Pancreas (tissue), 10 donors: ENCODE measurements around the gene PRDM1. TPM values are rescaled to one million over a fixed set of nuclear protein-coding genes. Genes with fewer than 3 reads are reported as not detected.
A peak's percentile ranks its signal among the peaks of the same experiment; 100 is the strongest.

Source experiments
- ATAC-seq, 4 donors: fragments of 200-7000 bp; cut with Tn5 transposase; one replicate each; pipeline versions ENCODE4 v1.8.0 to v1.9.1; 2020; ENCODE audit warnings: mild to moderate bottlenecking in 4 of 4, moderate library complexity in 4 of 4
- DNase-seq, 6 donors: peaks; one replicate each; pipeline ENCODE4 v3.0.0-alpha.2; 2020
- FAIRE-seq: peaks from 2 replicates; lab custom pipeline; 2012; peaks lifted over from hg19 to GRCh38; lab: Jason Lieb, UNC
- H3K27ac ChIP-seq, 4 donors: fragments of 200-600 bp; sonication (generic); 1 replicate in 3 of 4; 2 replicates in 1 of 4; pipeline versions ENCODE4 v1.5.0 to v1.8.0; 2020
- H3K27me3 ChIP-seq, 4 donors: fragments of 200-600 bp; one replicate each; pipeline ENCODE4 v1.8.0; 2021
- H3K36me3 ChIP-seq, 3 donors: fragments of 200-600 bp; sonication (generic) in 1 of 3; one replicate each; pipeline versions ENCODE4 v1.5.0 to v1.8.0; 2020 to 2021
- H3K4me1 ChIP-seq, 3 donors: fragments of 200-600 bp; one replicate each; pipeline ENCODE4 v1.8.0; 2021
- H3K4me3 ChIP-seq, 4 donors: fragments of 200-600 bp; sonication (generic) in 2 of 4; one replicate each; pipeline versions ENCODE4 v1.5.0 to v1.8.0; 2020 to 2021
- H3K9me3 ChIP-seq, 4 donors: fragments of 200-600 bp; one replicate each; pipeline ENCODE4 v1.8.0; 2021
- WGBS, 2 donors: extraction: QIAGEN DNeasy Blood & Tissue Kit; methylation state at CpG; one replicate each; pipeline ENCODE4 v1.1.7; 2013; 5-methylcytosine and 5-hydroxymethylcytosine counted together
- intact Hi-C, 3 donors: fragments of 100-400 bp; cut with DNase I; formaldehyde crosslinking; loops; one replicate each; pipeline versions ENCODE4 v1.11.1 to v1.14.2; 2022
- polyA plus RNA-seq, 2 donors: library from polyadenylated mRNA; stranded (reverse); fragments of 200-250 nt; gene quantifications; one replicate each; pipeline ENCODE4 v1.2.3, GENCODE V29; 2013
- total RNA-seq, 6 donors: library from RNA; stranded (reverse); fragmentation: NEBNext Ultra II Directional in 4 of 6; extraction: Animal tissue kit (Norgen Biotek cat#: 25700) in 4 of 6; gene quantifications; one replicate each; pipeline versions ENCODE4 v1.2.1 to v1.2.4, GENCODE V29; 2021 to 2023
- TF ChIP-seq, protein P1 (sequence below), 4 donors: fragments of 200-600 bp; sonication (generic) in 3 of 4; IDR thresholded peaks; one replicate each; pipeline versions ENCODE4 v1.5.0 to v1.8.0; 2021; ENCODE audit warnings: antibody characterized with exemption in 4 of 4
- donor health status: healthy with polysubstance abuse.
- donor health status: DM: no; HTN: no; CAD: no; lungs with moderate emphysema.
- donor health status: DM: no; HTN: no; CAD: no.
- donor health status: control.
- donor health status: control.
- donor health status: Bipolar disorder and iron deficiency.
- donor health status: DM: yes; HTN: yes; CAD: no.
- donor health status: DM: no; HTN: no; CAD: no.
- donor health status: DM: no; HTN: no; CAD: no.
- donor health status: DM: yes; HTN: yes; CAD: no.

PRDM1 gene
- total and polyA plus RNA-seq, 8 donors, result 0.30 to 5.5 (median 0.96) TPM

DNA sequence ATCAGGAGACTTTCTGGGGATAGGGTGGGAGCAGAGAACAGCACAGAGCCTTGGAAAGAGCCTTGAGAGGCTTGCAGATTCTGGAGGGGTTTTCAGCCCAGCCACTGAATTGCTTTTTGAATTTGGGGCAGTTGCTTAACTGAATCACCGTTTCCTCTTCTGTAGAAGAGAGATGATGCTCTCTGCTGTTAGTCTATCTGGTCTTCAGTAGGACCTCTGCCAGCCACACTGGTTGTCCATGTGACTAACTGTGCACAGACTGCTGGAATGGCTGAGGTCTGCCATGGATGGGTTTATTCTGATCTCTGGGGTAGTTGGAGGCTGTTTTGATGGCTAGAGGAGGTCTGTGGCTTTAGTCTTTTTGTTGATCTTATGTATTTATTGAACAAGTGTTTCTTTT lies 21.4 kb upstream of the PRDM1 start:
- TF ChIP-seq, protein P1, sequence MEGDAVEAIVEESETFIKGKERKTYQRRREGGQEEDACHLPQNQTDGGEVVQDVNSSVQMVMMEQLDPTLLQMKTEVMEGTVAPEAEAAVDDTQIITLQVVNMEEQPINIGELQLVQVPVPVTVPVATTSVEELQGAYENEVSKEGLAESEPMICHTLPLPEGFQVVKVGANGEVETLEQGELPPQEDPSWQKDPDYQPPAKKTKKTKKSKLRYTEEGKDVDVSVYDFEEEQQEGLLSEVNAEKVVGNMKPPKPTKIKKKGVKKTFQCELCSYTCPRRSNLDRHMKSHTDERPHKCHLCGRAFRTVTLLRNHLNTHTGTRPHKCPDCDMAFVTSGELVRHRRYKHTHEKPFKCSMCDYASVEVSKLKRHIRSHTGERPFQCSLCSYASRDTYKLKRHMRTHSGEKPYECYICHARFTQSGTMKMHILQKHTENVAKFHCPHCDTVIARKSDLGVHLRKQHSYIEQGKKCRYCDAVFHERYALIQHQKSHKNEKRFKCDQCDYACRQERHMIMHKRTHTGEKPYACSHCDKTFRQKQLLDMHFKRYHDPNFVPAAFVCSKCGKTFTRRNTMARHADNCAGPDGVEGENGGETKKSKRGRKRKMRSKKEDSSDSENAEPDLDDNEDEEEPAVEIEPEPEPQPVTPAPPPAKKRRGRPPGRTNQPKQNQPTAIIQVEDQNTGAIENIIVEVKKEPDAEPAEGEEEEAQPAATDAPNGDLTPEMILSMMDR (IDR thresholded peaks at IDR 0.05), result no peak
- Histone ChIP-seq H3K4me3 (no peak overlapping the region), H3K4me1 (peaks cover 0 to 4% (median 0%) of the 10 kb centered on the region in 3 donors), H3K9me3 (no peaks in the 10 kb centered on the region), H3K36me3 (no peaks in the 10 kb centered on the region), H3K27ac (no peak overlapping the region), H3K27me3 (no peaks in the 10 kb centered on the region)
- DNase-seq, result no peak
- intact Hi-C loops, result no loop called here
- FAIRE-seq, result no peak
- 84 to 91% methylated on average over 1 of the region's 1 CpG for WGBS, 2 donors
- ATAC-seq, result no peak

DNA sequence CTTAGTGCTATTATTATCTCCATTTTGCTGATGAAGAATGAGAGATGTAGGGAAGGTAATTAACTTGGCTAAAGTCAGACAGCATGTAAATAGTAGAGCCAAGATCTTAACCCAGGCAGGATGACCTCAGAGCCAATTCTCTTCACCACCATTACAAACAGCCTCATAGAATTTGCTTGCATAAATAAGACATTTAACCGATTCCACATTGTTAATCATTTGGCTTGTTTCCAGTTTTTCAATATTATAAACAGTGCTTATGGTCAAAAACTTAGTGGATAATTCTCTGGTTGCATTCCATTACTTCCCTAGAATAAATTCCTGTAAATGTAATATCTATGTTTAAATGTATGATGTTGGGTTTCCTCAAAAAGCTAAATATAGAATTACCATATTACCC lies 19.1 kb upstream of the PRDM1 start:
- TF ChIP-seq, protein P1 (IDR thresholded peaks at IDR 0.05), result no peak
- Histone ChIP-seq H3K4me1 (peaks cover 0 to 5% (median 0%) of the 10 kb centered on the region in 3 donors), H3K27ac (no peak overlapping the region), H3K36me3 (no peaks in the 10 kb centered on the region), H3K27me3 (peaks cover 0 to 7% (median 0%) of the 10 kb centered on the region in 4 donors), H3K9me3 (no peaks in the 10 kb centered on the region), H3K4me3 (no peak overlapping the region)
- intact Hi-C loops, result no loop called here
- 64% methylated on average over 1 of the region's 1 CpG for WGBS, 2 donors
- no peak for FAIRE-seq
- no peak for ATAC-seq
- no peak for DNase-seq

GRCh38 chr6:106069478-106069877 lies 16.7 kb upstream of the PRDM1 start:
- Histone ChIP-seq H3K4me1 (peaks cover 0 to 5% (median 0%) of the 10 kb centered on the region in 3 donors), H3K9me3 (no peaks in the 10 kb centered on the region), H3K4me3 (no peak overlapping the region), H3K36me3 (no peaks in the 10 kb centered on the region), H3K27me3 (peaks cover 0 to 9% (median 0%) of the 10 kb centered on the region in 4 donors), H3K27ac (no peak overlapping the region)
- intact Hi-C loops, result no loop called here
- peak in 3 of 4 donors; percentile 69 to 72 (median 69) for ATAC-seq
- FAIRE-seq, result no peak
- peak in 3 of 6 donors; percentile 12 to 37 (median 28) for DNase-seq
- WGBS, 2 donors, result 19 to 21% methylated on average over 8 of the region's 8 CpGs
- TF ChIP-seq, protein P1 (IDR thresholded peaks at IDR 0.05), result no peak

- FAIRE-seq (peak; percentile 20), ATAC-seq (no peak), DNase-seq (no peak)
- Histone ChIP-seq H3K4me1 (peaks cover 0 to 5% (median 0%) of the 10 kb centered on the region in 3 donors), H3K9me3 (no peaks in the 10 kb centered on the region), H3K27ac (no peak overlapping the region), H3K27me3 (peaks cover 0 to 9% (median 0%) of the 10 kb centered on the region in 4 donors), H3K36me3 (no peaks in the 10 kb centered on the region), H3K4me3 (no peak overlapping the region)
- TF ChIP-seq, protein P1 (IDR thresholded peaks at IDR 0.05), result no peak
- WGBS, 2 donors, result 85 to 92% methylated on average over 1 of the region's 1 CpG
- intact Hi-C loops, result no loop called here
Observed at GRCh38 chr6:106070636-106071035, 15.5 kb upstream of the PRDM1 start.

- peaks cover 0 to 9% (median 0%) of the 10 kb centered on the region in 4 donors for H3K27me3 ChIP-seq
- no peaks in the 10 kb centered on the region for H3K36me3 ChIP-seq
- H3K4me1 ChIP-seq, result peaks cover 0 to 5% (median 0%) of the 10 kb centered on the region in 3 donors
- DNase-seq, result no peak
- TF ChIP-seq, protein P1 (IDR thresholded peaks at IDR 0.05), result no peak
- ATAC-seq, result no peak
- H3K27ac ChIP-seq, result no peak overlapping the region
- H3K9me3 ChIP-seq, result no peaks in the 10 kb centered on the region
- 74 to 79% methylated on average over 8 of the region's 8 CpGs for WGBS, 2 donors
- intact Hi-C loops, result no loop called here
- FAIRE-seq, result no peak
- H3K4me3 ChIP-seq, result no peak overlapping the region
Observed at GRCh38 chr6:106072501-106073090, 13.5 kb upstream of the PRDM1 start.
